ENCODE data around the gene TLR9.
A peak's percentile ranks its signal among the peaks of the same experiment; 100 is the strongest.

Gene TLR9

GRCh38 chr3:52221141-52221562 lies 4.3 kb downstream of the TLR9 start:
- TF ChIP-seq FOXM1 (IDR thresholded peaks at IDR 0.05; ENCODE audit: borderline replicate concordance, low read depth) (no peak), TEAD4 (IDR thresholded peaks at IDR 0.05) (no peak), ZBTB7A (IDR thresholded peaks at IDR 0.05; ENCODE audit: low read depth) (no peak), TCF12 (IDR thresholded peaks at IDR 0.05; ENCODE audit: low read depth) (no peak), USF1 (IDR thresholded peaks at IDR 0.05) (no peak)

GRCh38 chr3:52220380-52221026 lies 4.9 kb downstream of the TLR9 start:
- TF ChIP-seq EP300 (IDR thresholded peaks at IDR 0.05; ENCODE audit: borderline replicate concordance) (no peak), NFIC (IDR thresholded peaks at IDR 0.05) (peak; percentile 56; the same call in 1 of the 2 replicates), FOXM1 (IDR thresholded peaks at IDR 0.05; ENCODE audit: borderline replicate concordance, low read depth) (no peak), YY1 (IDR thresholded peaks at IDR 0.05; ENCODE audit: low read depth) (no peak), RAD21 (IDR thresholded peaks at IDR 0.05; ENCODE audit: low read depth) (peak; percentile 88)

- TF ChIP-seq NFIC (IDR thresholded peaks at IDR 0.05) (peak; percentile 43; the same call in 1 of the 2 replicates), REST (IDR thresholded peaks at IDR 0.05; ENCODE audit: low read depth) (no peak), USF1 (IDR thresholded peaks at IDR 0.05) (peak; percentile 76), EP300 (IDR thresholded peaks at IDR 0.05; ENCODE audit: borderline replicate concordance) (peak; percentile 20; the same call in 1 of the 2 replicates)
Observed at GRCh38 chr3:52218937-52219650, 6.4 kb downstream of the TLR9 start.

GRCh38 chr3:52218454-52218853 lies 7.0 kb downstream of the TLR9 start:
- TF ChIP-seq EP300 (IDR thresholded peaks at IDR 0.05; ENCODE audit: borderline replicate concordance) = no peak
- TF ChIP-seq MAX (IDR thresholded peaks at IDR 0.05) = no peak
- TF ChIP-seq TAF1 (IDR thresholded peaks at IDR 0.05; ENCODE audit: low read depth) = no peak
- TF ChIP-seq CREB1 (IDR thresholded peaks at IDR 0.05; ENCODE audit: low read depth) = no peak

- TF ChIP-seq REST (IDR thresholded peaks at IDR 0.05; ENCODE audit: low read depth) (no peak), ZBTB7A (IDR thresholded peaks at IDR 0.05; ENCODE audit: low read depth) (no peak), CREB1 (IDR thresholded peaks at IDR 0.05; ENCODE audit: low read depth) (no peak), MAX (IDR thresholded peaks at IDR 0.05) (no peak), EGR1 (IDR thresholded peaks at IDR 0.05) (no peak), CEBPB (IDR thresholded peaks at IDR 0.05) (no peak), TEAD4 (IDR thresholded peaks at IDR 0.05) (no peak), TCF12 (IDR thresholded peaks at IDR 0.05; ENCODE audit: low read depth) (no peak), RAD21 (IDR thresholded peaks at IDR 0.05; ENCODE audit: low read depth) (no peak), USF1 (IDR thresholded peaks at IDR 0.05) (no peak), EP300 (IDR thresholded peaks at IDR 0.05; ENCODE audit: borderline replicate concordance) (no peak), FOXM1 (IDR thresholded peaks at IDR 0.05; ENCODE audit: borderline replicate concordance, low read depth) (no peak), TAF1 (IDR thresholded peaks at IDR 0.05; ENCODE audit: low read depth) (no peak), YY1 (IDR thresholded peaks at IDR 0.05; ENCODE audit: low read depth) (no peak), NFIC (IDR thresholded peaks at IDR 0.05) (no peak)
Observed at GRCh38 chr3:52218026-52218425, 7.4 kb downstream of the TLR9 start.

- TF ChIP-seq EGR1 (IDR thresholded peaks at IDR 0.05) (no peak), YY1 (IDR thresholded peaks at IDR 0.05; ENCODE audit: low read depth) (no peak), FOXM1 (IDR thresholded peaks at IDR 0.05; ENCODE audit: borderline replicate concordance, low read depth) (no peak), REST (IDR thresholded peaks at IDR 0.05; ENCODE audit: low read depth) (no peak), TAF1 (IDR thresholded peaks at IDR 0.05; ENCODE audit: low read depth) (no peak), NFIC (IDR thresholded peaks at IDR 0.05) (no peak), EP300 (IDR thresholded peaks at IDR 0.05; ENCODE audit: borderline replicate concordance) (no peak), RAD21 (IDR thresholded peaks at IDR 0.05; ENCODE audit: low read depth) (no peak), MAX (IDR thresholded peaks at IDR 0.05) (no peak), TEAD4 (IDR thresholded peaks at IDR 0.05) (no peak), USF1 (IDR thresholded peaks at IDR 0.05) (no peak), CREB1 (IDR thresholded peaks at IDR 0.05; ENCODE audit: low read depth) (no peak), ZBTB7A (IDR thresholded peaks at IDR 0.05; ENCODE audit: low read depth) (no peak), CEBPB (IDR thresholded peaks at IDR 0.05) (no peak), TCF12 (IDR thresholded peaks at IDR 0.05; ENCODE audit: low read depth) (no peak)
Observed at GRCh38 chr3:52217409-52217805, 8.0 kb downstream of the TLR9 start.

Measured in Ishikawa (cell line).